Mesenchymal stem cell (in vitro differentiated cells and primary cell): ENCODE measurements around the gene TRIL.

Source experiments
- DNase-seq: peaks from one replicate; pipeline ENCODE4 v3.0.0-alpha.2; 2013
- H2AFZ ChIP-seq: one replicate; pipeline ENCODE4 v1.6.1; 2013; ENCODE audit warnings: low read depth, mild to moderate bottlenecking, control low read depth, inconsistent platforms, low read length, moderate library complexity
- H2AK5ac ChIP-seq: 2 replicates; pipeline ENCODE4 v1.6.1; 2013; ENCODE audit warnings: low read length, moderate library complexity, mild to moderate bottlenecking, inconsistent platforms; ENCODE audit not compliant: severe bottlenecking
- H2BK120ac ChIP-seq: one replicate; pipeline ENCODE4 v1.6.1; 2013; ENCODE audit warnings: low read depth, mild to moderate bottlenecking, inconsistent platforms, low read length, moderate library complexity
- H2BK12ac ChIP-seq, 2 experiments: one replicate each; pipeline ENCODE4 v1.6.1; 2013; ENCODE audit warnings: inconsistent platforms in 2 of 2, low read length in 2 of 2, mild to moderate bottlenecking in 2 of 2, moderate library complexity in 2 of 2, control low read depth in 1 of 2
- H2BK15ac ChIP-seq: one replicate; pipeline ENCODE4 v1.6.1; 2013; ENCODE audit warnings: mild to moderate bottlenecking, low read depth, inconsistent platforms; ENCODE audit not compliant: poor library complexity, severe bottlenecking
- H2BK5ac ChIP-seq: 2 replicates; pipeline ENCODE4 v1.6.1; 2013; ENCODE audit warnings: low read depth, mild to moderate bottlenecking, low read length, control low read depth, inconsistent platforms; ENCODE audit not compliant: poor library complexity, severe bottlenecking
- H3K14ac ChIP-seq, 2 experiments: one replicate each; pipeline ENCODE4 v1.6.1; 2013; ENCODE audit warnings: inconsistent platforms in 2 of 2, low read length in 2 of 2, control low read depth in 1 of 2, mild to moderate bottlenecking in 1 of 2, moderate library complexity in 1 of 2
- H3K18ac ChIP-seq, 2 experiments: one replicate each; pipeline ENCODE4 v1.6.1; 2013; ENCODE audit warnings: inconsistent platforms in 2 of 2, low read length in 2 of 2, control low read depth in 1 of 2, low read depth in 1 of 2, mild to moderate bottlenecking in 1 of 2
- H3K23ac ChIP-seq, 2 experiments: one replicate each; pipeline ENCODE4 v1.6.1; 2013; ENCODE audit warnings: inconsistent platforms in 2 of 2, low read length in 2 of 2, mild to moderate bottlenecking in 2 of 2, moderate library complexity in 2 of 2, control low read depth in 1 of 2
- H3K27ac ChIP-seq: 2 replicates; pipeline ENCODE4 v1.5.1; 2013; ENCODE audit warnings: mild to moderate bottlenecking, moderate library complexity, low read length, control low read depth, inconsistent platforms; ENCODE audit not compliant: poor library complexity, severe bottlenecking
- H3K27me3 ChIP-seq, 2 experiments: 2 replicates each; pipeline versions ENCODE4 v1.6.1 to v1.7.0; 2013; ENCODE audit warnings: low read length in 2 of 2, mild to moderate bottlenecking in 2 of 2, moderate library complexity in 2 of 2, control low read depth in 1 of 2, inconsistent platforms in 1 of 2; ENCODE audit not compliant: control insufficient read depth in 1 of 2, insufficient read depth in 1 of 2
- H3K36me3 ChIP-seq, 2 experiments: 2 replicates each; pipeline versions ENCODE4 v1.6.1 to v1.7.0; 2013; ENCODE audit warnings: low read length in 2 of 2, control low read depth in 1 of 2, inconsistent platforms in 1 of 2, low read depth in 1 of 2, mild to moderate bottlenecking in 1 of 2; ENCODE audit not compliant: insufficient read depth in 2 of 2, control insufficient read depth in 1 of 2
- H3K4ac ChIP-seq, 2 experiments: one replicate each; pipeline ENCODE4 v1.6.1; 2013; ENCODE audit warnings: inconsistent platforms in 2 of 2, low read length in 2 of 2, mild to moderate bottlenecking in 2 of 2, moderate library complexity in 2 of 2, control low read depth in 1 of 2, low read depth in 1 of 2
- H3K4me1 ChIP-seq: 2 replicates; pipeline ENCODE4 v1.6.1; 2013; ENCODE audit warnings: low read depth, low read length, control low read depth; ENCODE audit not compliant: control insufficient read depth, insufficient read depth
- H3K4me2 ChIP-seq: 2 replicates; pipeline ENCODE4 v1.6.1; 2013; ENCODE audit warnings: low read length, mild to moderate bottlenecking, inconsistent platforms; ENCODE audit not compliant: poor library complexity, severe bottlenecking
- H3K4me3 ChIP-seq, 2 experiments: 2 replicates each; pipeline versions ENCODE4 v1.5.1 to v1.7.0; 2013; ENCODE audit warnings: low read length in 2 of 2, mild to moderate bottlenecking in 2 of 2, control low read depth in 1 of 2, low read depth in 1 of 2; ENCODE audit not compliant: insufficient read depth in 1 of 2
- H3K79me1 ChIP-seq: replicated peaks from 2 replicates; pipeline ENCODE4 v1.6.1; 2013; ENCODE audit warnings: mild to moderate bottlenecking, control low read depth, low read length, inconsistent platforms; ENCODE audit not compliant: poor library complexity, severe bottlenecking
- H3K9ac ChIP-seq: 2 replicates; pipeline ENCODE4 v1.7.0; 2013; ENCODE audit warnings: mild to moderate bottlenecking, low read length, moderate library complexity
- H3K9me3 ChIP-seq: 2 replicates; pipeline ENCODE4 v1.7.0; 2013; ENCODE audit warnings: mild to moderate bottlenecking, low read length; ENCODE audit not compliant: control insufficient read depth
- H4K8ac ChIP-seq: one replicate; pipeline ENCODE4 v1.6.1; 2013; ENCODE audit warnings: inconsistent platforms, mild to moderate bottlenecking, low read length, moderate library complexity
- H4K91ac ChIP-seq: one replicate; pipeline ENCODE4 v1.6.1; 2013; ENCODE audit warnings: mild to moderate bottlenecking, low read length, inconsistent platforms
- WGBS: methylation state at CpG from one replicate; pipeline ENCODE4 v1.1.7; 2013; ENCODE audit warnings: mixed read lengths; 5-methylcytosine and 5-hydroxymethylcytosine counted together

TRIL gene

GRCh38 chr7:28979776-28980175 lies 21.6 kb upstream of the TRIL start:
- H3K23ac ChIP-seq: no peak overlapping the region
- peaks cover 49% of the 10 kb centered on the region for H3K9me3 ChIP-seq
- no peak overlapping the region for H2BK15ac ChIP-seq
- no peak overlapping the region for H4K91ac ChIP-seq
- peaks cover 1% of the 10 kb centered on the region for H3K4me1 ChIP-seq
- no peak overlapping the region for H2BK5ac ChIP-seq
- no peak overlapping the region for H3K4ac ChIP-seq
- no peak overlapping the region for H2AK5ac ChIP-seq
- H3K36me3 ChIP-seq: no peaks in the 10 kb centered on the region
- no peak overlapping the region for H3K9ac ChIP-seq
- no peak overlapping the region for H3K4me3 ChIP-seq
- peak overlapping the region in 1 of 2 experiments; percentile 39 for H3K14ac ChIP-seq
- no peak for DNase-seq
- no peak overlapping the region for H3K4me2 ChIP-seq
- H2BK12ac ChIP-seq: no peak overlapping the region
- 89% methylated on average over 3 of the region's 3 CpGs for WGBS
- no peak overlapping the region for H4K8ac ChIP-seq
- H3K18ac ChIP-seq: peak overlapping the region in 1 of 2 experiments; percentile 21
- H3K79me1 ChIP-seq: no peaks in the 10 kb centered on the region
- no peak overlapping the region for H2BK120ac ChIP-seq
- peaks cover 0 to 7% of the 10 kb centered on the region in 2 experiments for H3K27me3 ChIP-seq
- no peak overlapping the region for H3K27ac ChIP-seq
- no peak overlapping the region for H2AFZ ChIP-seq

- H2BK12ac ChIP-seq: no peak overlapping the region
- H4K91ac ChIP-seq: no peak overlapping the region
- H3K4me3 ChIP-seq: no peak overlapping the region
- peaks cover 0 to 7% of the 10 kb centered on the region in 2 experiments for H3K27me3 ChIP-seq
- H2BK120ac ChIP-seq: no peak overlapping the region
- no peak for DNase-seq
- H2BK15ac ChIP-seq: no peak overlapping the region
- no peaks in the 10 kb centered on the region for H3K4me1 ChIP-seq
- H3K9ac ChIP-seq: no peak overlapping the region
- H3K27ac ChIP-seq: no peak overlapping the region
- no peak overlapping the region for H3K23ac ChIP-seq
- H3K79me1 ChIP-seq: no peaks in the 10 kb centered on the region
- H2AFZ ChIP-seq: no peak overlapping the region
- 29% methylated on average over 1 of the region's 1 CpG for WGBS
- no peak overlapping the region for H3K4me2 ChIP-seq
- no peak overlapping the region for H3K14ac ChIP-seq
- no peaks in the 10 kb centered on the region for H3K36me3 ChIP-seq
- H3K18ac ChIP-seq: no peak overlapping the region
- no peak overlapping the region for H3K4ac ChIP-seq
- H2AK5ac ChIP-seq: no peak overlapping the region
- H4K8ac ChIP-seq: no peak overlapping the region
- H2BK5ac ChIP-seq: no peak overlapping the region
- peaks cover 65% of the 10 kb centered on the region for H3K9me3 ChIP-seq
Observed at GRCh38 chr7:28977881-28978280, 19.8 kb upstream of the TRIL start.

GRCh38 chr7:28976022-28976421 lies 17.9 kb upstream of the TRIL start:
- H2BK15ac ChIP-seq: no peak overlapping the region
- H3K4me1 ChIP-seq: no peaks in the 10 kb centered on the region
- no peak overlapping the region for H4K91ac ChIP-seq
- no peak overlapping the region for H4K8ac ChIP-seq
- WGBS: 84% methylated on average over 2 of the region's 3 CpGs
- H3K18ac ChIP-seq: no peak overlapping the region
- H3K27me3 ChIP-seq: peaks cover 0 to 7% of the 10 kb centered on the region in 2 experiments
- no peaks in the 10 kb centered on the region for H3K36me3 ChIP-seq
- no peak overlapping the region for H2BK12ac ChIP-seq
- no peak overlapping the region for H2BK120ac ChIP-seq
- H3K4me3 ChIP-seq: no peak overlapping the region
- peaks cover 77% of the 10 kb centered on the region for H3K9me3 ChIP-seq
- no peak overlapping the region for H3K9ac ChIP-seq
- H2AK5ac ChIP-seq: no peak overlapping the region
- no peak overlapping the region for H2AFZ ChIP-seq
- DNase-seq: no peak
- H3K27ac ChIP-seq: no peak overlapping the region
- no peak overlapping the region for H2BK5ac ChIP-seq
- no peak overlapping the region for H3K14ac ChIP-seq
- no peak overlapping the region for H3K4ac ChIP-seq
- no peaks in the 10 kb centered on the region for H3K79me1 ChIP-seq
- no peak overlapping the region for H3K4me2 ChIP-seq
- no peak overlapping the region for H3K23ac ChIP-seq

GRCh38 chr7:28973591-28973990 lies 15.5 kb upstream of the TRIL start:
- Histone ChIP-seq H3K4me2 (no peak overlapping the region), H2AFZ (no peak overlapping the region), H3K23ac (no peak overlapping the region), H4K8ac (no peak overlapping the region), H3K27ac (no peak overlapping the region), H3K14ac (no peak overlapping the region), H3K4ac (no peak overlapping the region), H3K4me1 (no peaks in the 10 kb centered on the region), H3K36me3 (no peaks in the 10 kb centered on the region), H3K9me3 (peaks cover 81% of the 10 kb centered on the region), H3K27me3 (no peaks in the 10 kb centered on the region), H2BK120ac (no peak overlapping the region), H3K18ac (no peak overlapping the region), H3K4me3 (peak overlapping the region in 1 of 2 experiments; percentile 38), H3K79me1 (no peaks in the 10 kb centered on the region), H2AK5ac (no peak overlapping the region), H3K9ac (no peak overlapping the region), H2BK15ac (no peak overlapping the region), H2BK12ac (no peak overlapping the region), H2BK5ac (no peak overlapping the region), H4K91ac (no peak overlapping the region)
- no peak for DNase-seq
- 94% methylated on average over 3 of the region's 3 CpGs for WGBS
